HepG2 (cell line): ENCODE data around the gene TRIM9. TPM values are rescaled to one million over a fixed set of nuclear protein-coding genes. Genes with fewer than 3 reads are reported as not detected.

Experiments used
- ATAC-seq: fragments of 200-7000 bp; cut with Tn5 transposase; 3 replicates; pipeline ENCODE4 v1.9.1; 2020; ENCODE audit warnings: mild to moderate bottlenecking, moderate library complexity
- BruUV-seq: library from RNA; stranded (reverse); fragments of 400-500 nt; replicated peaks from 2 replicates; lab custom pipeline; 2021; lab: Mats Ljungman, UMichigan
- CTCF ChIA-PET: fragments of 300-600 bp; formaldehyde crosslinking; extraction: SDS; loops from one replicate; lab custom pipeline; 2021; ENCODE audit warnings: low total read pairs, inconsistent platforms, low intra/inter-chr PET ratio; lab: Yijun Ruan, JAX
- POLR2A ChIA-PET: fragments of 350-600 bp; sonication (Branson Sonifier 250); formaldehyde crosslinking; loops from one replicate; lab custom pipeline; 2020; ENCODE audit warnings: antibody characterized with exemption, inconsistent platforms; lab: Yijun Ruan, JAX
- DNase-seq: peaks from one replicate; pipeline ENCODE4 v3.0.0-alpha.2; 2015; ENCODE audit warnings: low spot score
- FAIRE-seq: peaks from 3 replicates; lab custom pipeline; 2011; peaks lifted over from hg19 to GRCh38; lab: Jason Lieb, UNC
- H2AFZ ChIP-seq: one replicate; pipeline ENCODE4 v1.6.1; 2011; ENCODE audit warnings: low read length, inconsistent platforms
- H3K27ac ChIP-seq: fragments of 300-600 bp; 3 replicates; pipeline ENCODE4 v1.8.0; 2011; ENCODE audit warnings: mixed run types, mild to moderate bottlenecking, mixed read lengths, low read length, inconsistent platforms; ENCODE audit not compliant: insufficient read depth; ENCODE audit errors: extremely low read length
- H3K27me3 ChIP-seq, 2 experiments: fragments of 200-600 bp in 1 of 2; 2 replicates in 1 of 2; 3 replicates in 1 of 2; pipeline versions ENCODE4 v1.6.0 to v1.8.0; 2011; ENCODE audit warnings: low read length in 2 of 2, mild to moderate bottlenecking in 2 of 2, moderate library complexity in 2 of 2, inconsistent platforms in 1 of 2; ENCODE audit not compliant: insufficient read depth in 2 of 2, control insufficient read depth in 1 of 2
- H3K36me3 ChIP-seq, 2 experiments: fragments of 200-600 bp in 1 of 2; replicated peaks in 1 of 2; 2 replicates in 1 of 2; 3 replicates in 1 of 2; pipeline versions ENCODE4 v1.5.1 to v1.8.0; 2011; ENCODE audit warnings: low read length in 2 of 2, inconsistent platforms in 1 of 2; ENCODE audit not compliant: insufficient read depth in 2 of 2, control insufficient read depth in 1 of 2
- H3K4me1 ChIP-seq: 2 replicates; pipeline ENCODE4 v1.5.1; 2012; ENCODE audit warnings: low read length, inconsistent platforms; ENCODE audit not compliant: insufficient read depth
- H3K4me2 ChIP-seq: 2 replicates; pipeline ENCODE4 v1.6.0; 2011; ENCODE audit warnings: low read depth, low read length, inconsistent platforms
- H3K4me3 ChIP-seq, 3 experiments: fragments of 200-600 bp in 1 of 3; sonication (generic), shearing (Covaris generic) in 1 of 3; replicated peaks in 1 of 3; 2 replicates each; pipeline ENCODE4 v1.5.1; 2011 to 2016; ENCODE audit warnings: low read length in 3 of 3, inconsistent platforms in 2 of 3, low read depth in 2 of 3, mild to moderate bottlenecking in 2 of 3, control low read depth in 1 of 3, mixed read lengths in 1 of 3; ENCODE audit not compliant: insufficient read depth in 1 of 3
- H3K79me2 ChIP-seq: one replicate; pipeline ENCODE4 v1.6.1; 2011; ENCODE audit warnings: low read length, inconsistent platforms; ENCODE audit not compliant: insufficient read depth
- H3K9ac ChIP-seq: 2 replicates; pipeline ENCODE4 v1.6.0; 2011; ENCODE audit warnings: mild to moderate bottlenecking, low read depth, low read length, inconsistent platforms; ENCODE audit not compliant: insufficient read depth
- H3K9me3 ChIP-seq: 2 replicates; pipeline ENCODE4 v1.5.1; 2012; ENCODE audit warnings: mild to moderate bottlenecking, low read length
- H4K20me1 ChIP-seq: 2 replicates; pipeline ENCODE4 v1.6.0; 2011; ENCODE audit warnings: inconsistent platforms, mild to moderate bottlenecking, low read length, moderate library complexity; ENCODE audit not compliant: insufficient read depth
- EHMT2 ChIP-seq: fragments of 200-600 bp; sonication (generic); IDR thresholded peaks from 2 replicates; pipeline ENCODE4 v1.7.0; 2017; ENCODE audit warnings: antibody characterized with exemption, low read depth, low read length, borderline replicate concordance
- HNRNPH1 ChIP-seq: fragments of 200-400 bp; formaldehyde crosslinking; optimal IDR thresholded peaks from 2 replicates; pipeline ENCODE3; 2017; ENCODE audit warnings: mild to moderate bottlenecking, low read depth, low read length
- MXD4 ChIP-seq: IDR thresholded peaks from 2 replicates; pipeline ENCODE4 v1.6.1; 2016; ENCODE audit warnings: mild to moderate bottlenecking, missing biosample characterization, missing genetic modification reagents
- RBM22 ChIP-seq: fragments of 200-400 bp; formaldehyde crosslinking; optimal IDR thresholded peaks from 2 replicates; pipeline ENCODE3; 2017; ENCODE audit warnings: mild to moderate bottlenecking, low read length, moderate library complexity
- USF2 ChIP-seq, 2 experiments: sonication (generic) in 1 of 2; formaldehyde crosslinking in 1 of 2; IDR thresholded peaks; 2 replicates each; pipeline versions ENCODE4 v1.5.1 to v1.6.1; 2011 to 2020; ENCODE audit warnings: borderline replicate concordance in 1 of 2, low read depth in 1 of 2, low read length in 1 of 2, mild to moderate bottlenecking in 1 of 2, missing genetic modification reagents in 1 of 2, moderate library complexity in 1 of 2
- WIZ ChIP-seq: sonication (generic); formaldehyde crosslinking; IDR thresholded peaks from 2 replicates; pipeline ENCODE4 v1.5.1; 2020; ENCODE audit warnings: mild to moderate bottlenecking, missing genetic modification reagents
- XBP1 ChIP-seq: sonication (generic); formaldehyde crosslinking; IDR thresholded peaks from 2 replicates; pipeline ENCODE4 v1.5.0; 2020; ENCODE audit warnings: missing genetic modification reagents
- ZBTB7A ChIP-seq: sonication (generic); formaldehyde crosslinking; IDR thresholded peaks from 2 replicates; pipeline ENCODE4 v1.8.0; 2022; ENCODE audit warnings: mild to moderate bottlenecking, missing genetic modification reagents
- WGBS: methylation state at CpG from one replicate; pipeline ENCODE4 v1.1.6; 2017; ENCODE audit warnings: low lambda C conversion rate; 5-methylcytosine and 5-hydroxymethylcytosine counted together
- in situ Hi-C: cut with HindIII; loops from 2 replicates; pipeline ENCODE4 v1.10.0; 2017; ENCODE audit warnings: low pct_unique_long_range_greater_than_20kb; ENCODE audit not compliant: extremely low pct_ligation_motif_present
- intact Hi-C: fragments of 100-400 bp; cut with micrococcal nuclease; formaldehyde crosslinking; loops from one replicate; pipeline ENCODE4 v1.10.0; 2022; ENCODE audit not compliant: unreplicated experiment
- polyA plus RNA-seq, 8 experiments: library from polyadenylated mRNA; depleted of rRNA in 3 of 8; stranded (reverse) in 7 of 8; unstranded in 1 of 8; fragments of >200 nt; fragmentation: Illumina TruSeq in 4 of 8; extraction: Trizol in 4 of 8; gene quantifications; 2 replicates each; pipeline versions ENCODE4 v1.2.1 to v1.2.3, GENCODE V29; 2011 to 2016; ENCODE audit warnings: low read depth in 4 of 8, missing spikeins in 1 of 8, mixed read lengths in 1 of 8; ENCODE audit not compliant: insufficient read depth in 1 of 8
- total RNA-seq, 5 experiments: library from RNA; depleted of rRNA; stranded (reverse); fragments of >200 nt; fragmentation: Illumina TruSeq; extraction: Trizol; gene quantifications; 2 replicates each; pipeline ENCODE4 v1.2.3, GENCODE V29; 2016; ENCODE audit warnings: low read depth in 1 of 5
- TF ChIP-seq, protein P1 (sequence below): sonication (generic); formaldehyde crosslinking; IDR thresholded peaks from 2 replicates; pipeline ENCODE4 v1.5.0; 2020; ENCODE audit warnings: missing genetic modification reagents

The TRIM9 gene
- total and polyA plus RNA-seq, 2 of the 13 experiments (the other 11 are each of a cell fraction or from before 2014, with no cell fraction given) = 0.04 to 0.07 TPM

DNA sequence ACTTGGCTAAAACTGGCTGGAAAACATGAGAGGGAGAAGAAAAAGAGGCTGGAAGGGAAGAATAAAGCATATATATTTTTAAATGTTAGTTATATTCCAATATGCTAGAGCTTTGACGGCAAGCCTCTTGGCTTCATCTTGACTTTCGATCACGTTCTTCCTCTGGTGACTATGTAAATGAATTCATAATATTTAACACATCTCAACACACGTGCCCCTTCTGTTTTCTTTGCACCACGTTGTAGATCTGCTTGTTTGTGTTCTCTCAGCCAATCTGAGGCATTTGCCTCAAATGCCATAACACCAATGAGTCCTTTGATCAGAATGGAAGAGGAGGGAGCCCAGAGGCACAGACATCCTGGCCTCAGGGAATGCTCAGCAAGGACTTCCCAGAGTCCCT lies 45.4 kb upstream of the TRIM9 start:
- Histone ChIP-seq H3K9me3 (no peaks in the 10 kb centered on the region), H3K27me3 (no peaks in the 10 kb centered on the region), H3K4me3 (no peak overlapping the region), H3K9ac (no peak overlapping the region), H3K79me2 (no peaks in the 10 kb centered on the region), H3K27ac (no peak overlapping the region), H3K36me3 (no peaks in the 10 kb centered on the region), H3K4me2 (no peak overlapping the region), H4K20me1 (no peaks in the 10 kb centered on the region), H2AFZ (no peak overlapping the region), H3K4me1 (no peaks in the 10 kb centered on the region)
- in situ Hi-C loops = no loop called here
- no peak for DNase-seq
- intact Hi-C loops = no loop called here
- 50% methylated on average over 5 of the region's 5 CpGs for WGBS
- ATAC-seq = no peak
- BruUV-seq = no TSS peak
- POLR2A ChIA-PET = no interaction called here
- CTCF ChIA-PET = no interaction called here
- TF ChIP-seq XBP1 (CRISPR knock-in tag) (no peak), WIZ (no peak), ZBTB7A (no peak), USF2 (IDR thresholded peaks at IDR 0.05; ENCODE audit: low read depth, low read length) (no peak), USF2 (CRISPR knock-in tag; IDR thresholded peaks at IDR 0.05; ENCODE audit: borderline replicate concordance) (no peak), HNRNPH1 (no peak), RBM22 (no peak), MXD4 (CRISPR knock-in tag) (no peak), EHMT2 (no peak)
- TF ChIP-seq, protein P1, sequence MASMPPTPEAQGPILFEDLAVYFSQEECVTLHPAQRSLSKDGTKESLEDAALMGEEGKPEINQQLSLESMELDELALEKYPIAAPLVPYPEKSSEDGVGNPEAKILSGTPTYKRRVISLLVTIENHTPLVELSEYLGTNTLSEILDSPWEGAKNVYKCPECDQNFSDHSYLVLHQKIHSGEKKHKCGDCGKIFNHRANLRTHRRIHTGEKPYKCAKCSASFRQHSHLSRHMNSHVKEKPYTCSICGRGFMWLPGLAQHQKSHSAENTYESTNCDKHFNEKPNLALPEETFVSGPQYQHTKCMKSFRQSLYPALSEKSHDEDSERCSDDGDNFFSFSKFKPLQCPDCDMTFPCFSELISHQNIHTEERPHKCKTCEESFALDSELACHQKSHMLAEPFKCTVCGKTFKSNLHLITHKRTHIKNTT (CRISPR knock-in tag) = no peak
- FAIRE-seq = no peak
